Astrocyte (in vitro differentiated cells and primary cell): Measurements from ENCODE around the gene GET3.

Experiments
- EZH2 ChIP-seq: IDR thresholded peaks from 2 replicates; pipeline ENCODE4 v1.6.1; 2012; ENCODE audit warnings: mild to moderate bottlenecking, low read length, inconsistent platforms; ENCODE audit not compliant: insufficient read depth
- TF ChIP-seq, protein P1 (sequence below): IDR thresholded peaks from 2 replicates; pipeline ENCODE4 v1.5.1; 2011; ENCODE audit warnings: low read depth, mild to moderate bottlenecking, inconsistent platforms, low read length, moderate library complexity; ENCODE audit not compliant: insufficient read depth

GRCh38 chr19:12794971-12795381 is 57.7 kb downstream of the GET3 start:
- TF ChIP-seq, protein P1, sequence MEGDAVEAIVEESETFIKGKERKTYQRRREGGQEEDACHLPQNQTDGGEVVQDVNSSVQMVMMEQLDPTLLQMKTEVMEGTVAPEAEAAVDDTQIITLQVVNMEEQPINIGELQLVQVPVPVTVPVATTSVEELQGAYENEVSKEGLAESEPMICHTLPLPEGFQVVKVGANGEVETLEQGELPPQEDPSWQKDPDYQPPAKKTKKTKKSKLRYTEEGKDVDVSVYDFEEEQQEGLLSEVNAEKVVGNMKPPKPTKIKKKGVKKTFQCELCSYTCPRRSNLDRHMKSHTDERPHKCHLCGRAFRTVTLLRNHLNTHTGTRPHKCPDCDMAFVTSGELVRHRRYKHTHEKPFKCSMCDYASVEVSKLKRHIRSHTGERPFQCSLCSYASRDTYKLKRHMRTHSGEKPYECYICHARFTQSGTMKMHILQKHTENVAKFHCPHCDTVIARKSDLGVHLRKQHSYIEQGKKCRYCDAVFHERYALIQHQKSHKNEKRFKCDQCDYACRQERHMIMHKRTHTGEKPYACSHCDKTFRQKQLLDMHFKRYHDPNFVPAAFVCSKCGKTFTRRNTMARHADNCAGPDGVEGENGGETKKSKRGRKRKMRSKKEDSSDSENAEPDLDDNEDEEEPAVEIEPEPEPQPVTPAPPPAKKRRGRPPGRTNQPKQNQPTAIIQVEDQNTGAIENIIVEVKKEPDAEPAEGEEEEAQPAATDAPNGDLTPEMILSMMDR = no peak
- no peak for TF ChIP-seq EZH2
